GM20000 (cell line): ENCODE measurements around the gene ZDHHC22.

Experiments used
- DNase-seq: peaks from one replicate; pipeline ENCODE4 v3.0.0; 2012; ENCODE audit warnings: low spot score
- CTCF ChIP-seq: IDR thresholded peaks from 2 replicates; pipeline ENCODE4 v1.5.1; 2012; ENCODE audit warnings: mild to moderate bottlenecking, control low read depth; ENCODE audit errors: extremely low read depth, missing control alignments

Gene ZDHHC22

GRCh38 chr14:77119851-77120250, 21.7 kb downstream of the ZDHHC22 start:
- DNase-seq, result no peak
- TF ChIP-seq CTCF, result no peak

- DNase-seq, result no peak
- no peak for TF ChIP-seq CTCF
These were observed 25.3 kb downstream of the ZDHHC22 start for GRCh38 chr14:77116172-77116817.

GRCh38 chr14:77114609-77115008, 27.0 kb downstream of the ZDHHC22 start:
- no peak for DNase-seq
- TF ChIP-seq CTCF, result no peak

GRCh38 chr14:77113644-77114043, 27.9 kb downstream of the ZDHHC22 start:
- TF ChIP-seq CTCF, result no peak

GRCh38 chr14:77111021-77111420, 30.6 kb downstream of the ZDHHC22 start:
- no peak for TF ChIP-seq CTCF
- DNase-seq, result no peak

More at GRCh38 chr14:77113644-77114043, 27.9 kb downstream of the ZDHHC22 start:
- no peak for DNase-seq

- DNase-seq, result no peak
- no peak for TF ChIP-seq CTCF
These were observed 31.3 kb downstream of the ZDHHC22 start for GRCh38 chr14:77110286-77110685.

GRCh38 chr14:77109656-77110055, 31.9 kb downstream of the ZDHHC22 start:
- DNase-seq, result no peak
- TF ChIP-seq CTCF, result no peak
